HG03097 (cell line): ENCODE results near the gene CNRIP1.

Experiments used
- ATAC-seq: cut with Tn5 transposase; IDR thresholded peaks from one replicate; pipeline ENCODE4 v1.9.1; 2021; ENCODE audit not compliant: unreplicated experiment, low FRiP score

The CNRIP1 gene

GRCh38 chr2:68293755-68294154 is 26.0 kb downstream of the CNRIP1 start:
- no peak for ATAC-seq

- no peak for ATAC-seq
These were observed 26.7 kb downstream of the CNRIP1 start for GRCh38 chr2:68293024-68293423.

DNA sequence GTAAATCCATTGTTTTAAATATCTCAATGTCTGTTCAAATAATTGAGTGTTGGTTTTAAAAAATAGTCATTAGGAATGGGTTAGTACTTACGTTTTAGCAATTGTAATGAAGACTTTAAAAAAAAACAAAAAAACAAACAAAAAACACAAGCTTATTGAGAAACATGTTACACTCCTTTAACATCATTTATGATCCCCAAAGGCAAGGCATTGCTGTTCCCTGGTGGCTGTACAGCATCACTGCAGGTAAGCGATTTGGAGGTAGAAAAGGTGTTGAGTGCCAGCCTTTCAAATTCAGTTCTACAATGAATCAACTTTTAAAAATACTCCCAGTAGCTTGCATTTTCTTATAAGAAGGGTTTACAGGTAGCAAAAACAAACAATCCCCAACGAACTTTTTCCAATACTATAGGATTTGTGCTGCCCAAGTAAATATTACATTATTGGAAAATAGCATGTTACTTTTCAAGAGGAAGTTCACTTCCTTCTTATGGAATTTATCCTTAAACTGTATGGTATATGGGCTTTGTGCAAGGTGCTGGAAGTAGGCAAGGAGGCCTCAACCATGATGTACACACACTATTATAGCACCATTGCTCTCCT is 27.5 kb downstream of the CNRIP1 start:
- no peak for ATAC-seq

GRCh38 chr2:68291314-68291713 is 28.4 kb downstream of the CNRIP1 start:
- no peak for ATAC-seq

- no peak for ATAC-seq
These were observed 28.8 kb downstream of the CNRIP1 start for GRCh38 chr2:68290901-68291300.

DNA sequence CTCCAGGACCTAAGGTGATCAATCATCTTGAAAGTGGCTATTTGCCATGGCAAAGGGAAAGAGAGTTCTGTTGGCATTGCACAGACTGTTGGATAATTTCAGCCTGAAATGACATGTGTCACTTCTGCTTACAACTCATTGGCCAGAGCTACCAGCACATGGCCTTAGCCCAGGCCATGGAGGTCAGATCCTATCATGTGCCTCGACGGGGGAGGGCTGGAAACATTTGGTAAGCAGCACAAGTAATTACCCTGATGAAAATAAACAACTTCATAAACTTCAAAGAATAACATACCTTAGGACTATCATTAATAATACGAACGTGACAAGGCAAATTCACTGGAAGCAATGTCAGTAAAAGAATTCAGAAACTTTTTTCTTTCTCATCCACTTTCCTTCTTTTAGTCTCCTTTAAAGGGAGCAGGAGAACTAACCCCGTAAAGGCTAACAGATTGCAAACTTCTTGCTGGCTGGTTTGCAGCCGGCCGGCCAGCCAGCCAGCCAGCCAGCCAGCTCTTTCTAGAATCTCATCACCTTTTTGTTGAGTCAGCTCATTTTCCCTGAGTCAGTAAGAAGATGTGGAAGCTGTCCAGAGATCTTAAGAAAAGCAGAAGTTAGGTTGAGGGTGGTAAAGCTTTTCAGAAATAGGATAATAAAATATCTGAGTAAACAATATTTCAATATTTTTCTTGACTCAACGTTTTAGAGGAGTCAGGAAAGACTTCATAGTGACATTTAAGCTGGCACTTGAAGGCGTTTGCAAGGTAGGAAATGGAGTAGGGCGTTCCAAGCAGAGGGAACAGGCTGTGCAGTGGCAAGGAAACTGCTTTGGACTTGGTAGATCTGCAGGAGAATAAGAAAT is 31.9 kb downstream of the CNRIP1 start:
- no peak for ATAC-seq

GRCh38 chr2:68284896-68285295 is 34.9 kb downstream of the CNRIP1 start:
- no peak for ATAC-seq

- ATAC-seq: no peak
These were observed 36.3 kb downstream of the CNRIP1 start for GRCh38 chr2:68283419-68283812.

- ATAC-seq: no peak
These were observed 36.8 kb downstream of the CNRIP1 start for GRCh38 chr2:68282811-68283418.

GRCh38 chr2:68280796-68281195 is 39.0 kb downstream of the CNRIP1 start:
- ATAC-seq: no peak

DNA sequence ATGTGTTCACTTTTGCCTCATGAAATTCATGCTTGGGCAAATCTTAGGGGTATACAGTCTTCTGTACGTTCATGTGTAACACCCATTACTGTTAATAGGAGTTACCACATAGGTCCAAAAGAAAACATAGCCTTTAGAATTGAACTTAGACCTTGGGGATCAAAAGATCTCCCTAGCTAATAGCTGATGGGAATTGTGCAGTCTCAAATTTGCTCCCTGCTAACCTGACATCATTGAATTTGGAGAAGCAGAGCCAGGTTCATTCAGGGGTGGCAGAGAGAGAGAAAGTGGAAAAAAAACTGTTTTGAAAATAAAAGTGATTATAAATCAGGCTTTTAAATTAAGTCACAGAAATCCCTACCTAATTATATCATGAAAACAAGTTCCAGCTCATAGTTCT is 39.4 kb downstream of the CNRIP1 start:
- ATAC-seq: no peak

DNA sequence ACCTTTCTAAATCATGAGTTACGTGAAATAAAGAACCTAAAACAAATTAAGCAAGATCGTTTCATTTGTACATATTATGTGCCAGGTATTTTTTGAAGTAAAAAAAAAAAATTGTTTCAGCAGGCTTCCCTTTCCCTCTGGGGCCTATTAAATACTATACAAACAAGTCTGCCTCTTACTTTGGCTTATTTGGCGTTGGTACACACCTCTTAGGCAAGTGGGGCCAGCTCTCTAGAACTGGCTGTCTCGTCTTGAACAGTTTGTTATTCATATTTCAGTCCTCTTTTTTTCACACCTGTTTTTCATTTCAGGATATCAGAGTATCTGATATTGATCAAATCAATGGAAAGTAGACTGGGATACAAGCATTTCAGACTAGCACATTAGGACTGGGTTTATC is 40.1 kb downstream of the CNRIP1 start:
- ATAC-seq: no peak

DNA sequence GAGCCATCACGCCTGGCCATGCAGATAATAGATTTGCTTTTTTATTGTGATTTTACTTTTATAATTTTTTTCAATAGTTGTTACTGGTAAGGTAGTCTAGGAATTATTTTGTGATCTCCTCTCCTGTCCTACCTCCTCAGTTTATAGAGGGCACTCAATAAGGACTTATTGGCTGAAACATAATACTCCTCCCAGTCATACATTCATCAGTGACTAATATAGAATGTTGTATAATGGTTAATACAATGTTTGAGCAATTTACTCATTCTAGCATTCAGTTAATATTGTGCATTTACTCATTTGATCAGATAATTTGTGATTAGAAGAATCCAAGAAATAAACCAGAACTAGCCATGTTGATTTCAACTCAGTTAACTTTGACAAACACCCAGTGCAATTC is 41.6 kb downstream of the CNRIP1 start:
- no peak for ATAC-seq

- no peak for ATAC-seq
These were observed 45.7 kb downstream of the CNRIP1 start for GRCh38 chr2:68274022-68274421.

GRCh38 chr2:68272246-68272994 is 47.3 kb downstream of the CNRIP1 start:
- ATAC-seq: no peak

DNA sequence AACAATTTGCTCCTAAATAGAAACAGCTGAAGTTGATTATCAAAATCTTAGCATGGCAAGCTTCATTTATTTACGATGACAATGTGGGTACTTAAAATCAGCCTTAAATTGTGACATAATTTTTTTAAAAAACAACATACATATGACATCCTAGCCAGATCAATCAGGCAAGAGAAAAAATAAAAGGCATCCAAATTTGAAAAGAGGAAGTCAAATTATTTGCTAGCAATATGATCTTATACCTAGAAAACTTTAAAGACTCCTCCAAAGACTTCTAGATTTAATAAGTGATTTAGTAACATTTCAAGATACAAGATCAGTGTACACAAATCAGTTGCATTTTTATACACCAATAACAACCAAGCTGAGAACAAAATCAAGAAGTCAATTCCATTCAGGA is 53.1 kb downstream of the CNRIP1 start:
- ATAC-seq: no peak

- no peak for ATAC-seq
These were observed 56.1 kb downstream of the CNRIP1 start for GRCh38 chr2:68263632-68264031.

DNA sequence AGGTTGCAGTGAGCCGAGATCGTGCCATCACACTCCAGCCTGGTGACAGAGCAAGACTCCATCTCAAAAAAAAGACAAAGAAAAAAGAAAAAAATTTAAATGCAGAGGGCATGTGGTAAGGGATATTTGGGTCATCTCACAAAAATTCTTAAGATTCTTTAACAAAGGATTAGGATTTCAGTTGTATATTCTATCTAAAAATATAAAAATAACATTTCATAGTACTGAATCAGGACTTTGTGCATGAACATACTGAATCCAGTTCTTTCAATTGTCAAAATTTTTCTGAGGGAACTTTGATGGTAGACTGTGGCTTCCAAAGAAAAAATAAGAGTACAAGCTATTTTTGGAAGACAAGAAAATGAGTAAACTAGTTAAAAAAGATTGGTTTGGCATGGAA is 60.9 kb downstream of the CNRIP1 start:
- ATAC-seq: no peak

GRCh38 chr2:68256093-68256450 is 63.7 kb downstream of the CNRIP1 start:
- no peak for ATAC-seq

GRCh38 chr2:68253219-68254068 is 66.3 kb downstream of the CNRIP1 start:
- no peak for ATAC-seq
